Activated CD4-positive, alpha-beta T cell treated with anti-CD3 and anti-CD28 coated beads, Interleukin-2, Interleukin-6, amounts not matched to agents 100 ng/mL and 50 ng/mL, durations not matched to agents 16 hours and 8 hours (primary cell): ENCODE measurements around the gene ZRANB1.

Experiments used
- DNase-seq: peaks from one replicate; pipeline ENCODE4 v3.0.0-alpha.2; 2020

ZRANB1 gene

GRCh38 chr10:125023862-125024496 is 82.1 kb downstream of the ZRANB1 start:
- no peak for DNase-seq

DNA sequence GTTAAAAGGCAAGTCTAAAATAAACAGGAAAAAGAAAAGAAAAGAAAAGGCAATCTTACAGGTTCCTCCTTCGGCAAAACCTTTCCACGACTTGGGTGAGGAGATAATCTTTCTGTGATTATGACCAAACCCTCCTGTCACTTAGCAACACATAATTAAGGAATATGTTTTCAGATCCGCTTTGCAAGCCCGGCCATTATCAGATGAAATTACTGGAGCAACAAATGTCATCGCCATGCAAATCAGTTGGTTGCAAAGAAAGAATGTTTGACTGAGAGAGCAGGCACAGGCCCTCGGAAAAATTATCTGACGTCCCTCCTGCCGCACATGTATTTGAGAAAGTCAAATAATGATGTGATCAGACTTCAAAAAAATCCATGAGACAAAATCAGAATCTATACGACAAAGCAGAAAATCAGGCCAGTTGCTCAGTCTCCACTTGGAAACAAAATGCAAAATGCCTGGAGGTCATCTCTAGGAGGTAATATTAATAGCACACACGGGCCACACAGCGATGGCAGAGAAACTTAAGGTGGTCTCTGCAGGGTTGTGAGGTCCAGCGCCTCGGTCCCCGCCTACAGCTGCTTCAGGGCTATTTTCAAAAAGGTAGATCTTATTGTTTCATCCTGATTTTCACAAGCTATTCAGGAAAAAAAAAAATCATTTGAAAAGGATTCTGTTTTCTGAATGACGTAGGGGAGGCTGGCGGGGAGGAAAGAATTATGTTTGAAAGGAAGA is 82.7 kb downstream of the ZRANB1 start:
- no peak for DNase-seq

DNA sequence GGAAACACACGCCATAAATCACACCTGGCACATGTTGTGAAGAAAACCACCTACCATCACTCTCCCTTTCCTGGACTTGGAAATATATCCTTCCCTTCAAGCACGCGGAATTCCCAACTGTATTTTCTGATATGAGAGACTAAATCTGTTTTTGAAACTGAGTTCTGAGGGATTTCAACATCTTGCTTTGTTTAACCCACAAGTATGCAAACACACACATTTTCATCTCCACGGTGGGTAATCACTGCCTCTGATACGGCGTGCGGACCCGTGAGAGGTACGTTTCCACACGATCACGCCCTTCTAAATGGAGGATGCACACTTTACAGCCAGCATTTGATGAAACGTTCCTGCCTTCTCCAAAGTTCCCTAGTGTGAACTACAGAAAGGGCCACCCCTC is 83.4 kb downstream of the ZRANB1 start:
- no peak for DNase-seq

DNA sequence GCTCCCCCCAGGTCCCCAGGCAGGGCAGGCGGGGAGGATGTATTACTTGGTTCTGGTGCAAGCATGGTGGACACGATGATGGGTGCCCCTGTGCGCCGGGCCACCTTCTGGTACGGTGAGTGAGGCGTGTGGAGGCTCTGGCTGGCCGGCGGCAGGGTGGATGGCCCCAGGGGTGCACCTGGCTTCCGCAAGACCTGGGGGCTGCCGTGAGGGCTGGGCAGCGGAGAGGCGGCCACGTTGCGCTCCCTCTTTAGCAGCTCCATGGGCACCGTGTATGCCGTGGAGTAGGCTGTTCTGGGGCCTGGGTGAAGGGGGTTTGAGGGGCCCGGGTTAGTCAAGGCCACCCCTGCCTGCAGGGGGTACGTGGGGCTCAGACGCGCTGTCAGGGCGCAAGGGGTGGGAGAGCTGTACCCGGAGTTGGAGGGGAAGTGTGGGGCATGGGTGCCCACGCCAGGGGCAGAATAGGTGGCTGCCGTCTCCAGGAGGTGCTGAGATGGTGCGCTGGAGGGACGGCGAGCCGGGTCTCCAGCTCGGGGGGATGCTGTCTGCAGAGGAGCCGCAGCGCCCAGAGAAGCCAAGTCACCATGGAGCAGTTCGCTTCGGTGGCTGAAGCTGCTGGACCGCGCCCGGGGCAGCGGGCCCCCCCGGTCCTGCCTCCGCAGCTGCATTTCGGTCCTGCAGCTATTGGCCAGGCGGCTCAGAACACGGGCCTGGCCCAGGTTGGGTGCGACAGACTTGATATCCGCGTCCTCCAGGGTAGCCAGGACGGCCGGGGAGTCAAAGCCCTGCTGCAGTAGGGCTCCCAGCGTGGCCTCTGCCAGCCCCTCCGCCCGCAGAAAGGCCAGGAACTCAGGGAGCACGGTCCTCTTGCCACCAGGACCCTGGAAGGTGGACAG is 84.4 kb downstream of the ZRANB1 start:
- DNase-seq: no peak

DNA sequence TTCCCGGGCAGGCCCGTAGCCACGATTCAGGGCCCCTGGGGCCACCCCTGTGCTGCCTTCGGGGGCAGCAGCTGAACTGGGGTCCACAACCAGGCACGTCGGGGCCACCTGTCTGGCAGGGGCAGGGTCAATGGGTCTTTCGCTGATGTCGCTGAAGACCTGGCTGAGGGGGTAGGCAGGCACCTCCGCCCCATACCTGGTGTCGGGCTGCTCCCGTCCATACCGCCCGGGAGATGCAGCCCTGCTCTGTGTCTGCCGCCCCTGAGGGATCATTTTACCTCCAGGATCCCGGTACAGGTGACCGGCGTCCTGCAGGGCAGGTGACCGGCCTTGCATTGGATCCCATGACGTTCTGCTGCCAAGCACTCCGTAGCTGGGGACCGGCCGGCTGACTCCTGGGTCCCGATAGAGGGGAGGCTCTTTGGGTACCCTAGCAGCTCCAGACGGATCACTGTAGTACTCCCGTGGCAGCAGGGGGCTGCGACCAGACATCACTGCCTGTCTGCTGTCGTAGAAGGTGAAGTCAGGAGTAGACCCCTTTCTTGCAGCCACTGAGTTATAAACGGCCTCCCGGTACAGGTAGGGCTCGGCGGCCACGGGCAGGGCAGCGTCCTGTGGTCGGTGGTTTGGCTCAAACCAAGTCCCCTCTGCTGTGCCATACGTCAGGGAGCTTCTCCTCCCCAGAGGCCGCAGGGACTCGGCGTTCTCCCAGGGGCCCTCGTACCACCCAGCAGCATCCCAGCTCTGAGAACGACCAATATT is 85.2 kb downstream of the ZRANB1 start:
- no peak for DNase-seq

DNA sequence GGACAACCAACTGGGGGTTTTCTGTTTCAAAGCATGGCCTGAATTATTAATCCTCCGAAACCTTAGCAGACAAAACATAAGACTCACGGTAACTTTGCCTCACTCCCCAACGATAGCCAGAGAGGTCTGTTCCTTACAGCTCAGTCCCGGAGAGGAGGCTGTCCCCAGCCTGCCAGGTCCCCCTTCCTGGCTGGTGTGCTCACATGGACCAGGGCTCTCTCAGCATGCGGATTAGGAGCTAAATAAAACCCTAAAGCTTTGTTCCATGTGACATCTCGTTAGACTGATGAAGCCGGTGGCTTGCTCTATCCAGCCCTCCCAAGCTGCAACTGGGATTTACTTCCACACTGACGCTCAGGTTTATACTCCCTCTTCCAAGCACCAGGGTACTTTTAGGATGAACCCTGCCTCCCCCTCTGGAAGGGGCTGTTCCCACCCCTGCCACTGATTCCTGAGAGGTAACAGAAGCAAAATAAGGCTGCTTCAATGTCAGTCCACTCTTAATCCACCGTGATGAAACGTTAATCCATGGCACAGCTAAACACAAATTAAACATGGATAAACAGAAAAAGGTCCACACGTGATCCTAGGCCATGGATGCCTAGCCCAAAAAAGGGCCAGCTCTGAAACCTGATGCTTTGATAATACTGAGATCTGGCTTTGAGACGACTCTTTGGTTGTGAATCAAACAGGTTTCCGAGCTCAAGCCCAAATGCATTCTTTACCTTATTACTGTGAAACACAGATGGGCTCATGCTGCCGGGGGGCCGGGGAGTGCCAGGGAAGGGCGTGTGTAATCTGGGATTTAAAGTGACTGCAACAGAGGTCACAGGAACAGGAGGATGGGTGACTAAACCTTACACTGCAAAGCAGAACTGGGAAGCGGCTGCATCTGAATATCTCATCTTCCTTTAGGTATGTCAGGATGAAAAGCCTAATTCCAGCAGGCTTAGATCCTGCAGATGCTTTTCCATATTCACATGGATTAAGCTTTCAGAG is 86.2 kb downstream of the ZRANB1 start:
- DNase-seq: no peak

- no peak for DNase-seq
Observed at GRCh38 chr10:125029584-125030242, 87.8 kb downstream of the ZRANB1 start.

DNA sequence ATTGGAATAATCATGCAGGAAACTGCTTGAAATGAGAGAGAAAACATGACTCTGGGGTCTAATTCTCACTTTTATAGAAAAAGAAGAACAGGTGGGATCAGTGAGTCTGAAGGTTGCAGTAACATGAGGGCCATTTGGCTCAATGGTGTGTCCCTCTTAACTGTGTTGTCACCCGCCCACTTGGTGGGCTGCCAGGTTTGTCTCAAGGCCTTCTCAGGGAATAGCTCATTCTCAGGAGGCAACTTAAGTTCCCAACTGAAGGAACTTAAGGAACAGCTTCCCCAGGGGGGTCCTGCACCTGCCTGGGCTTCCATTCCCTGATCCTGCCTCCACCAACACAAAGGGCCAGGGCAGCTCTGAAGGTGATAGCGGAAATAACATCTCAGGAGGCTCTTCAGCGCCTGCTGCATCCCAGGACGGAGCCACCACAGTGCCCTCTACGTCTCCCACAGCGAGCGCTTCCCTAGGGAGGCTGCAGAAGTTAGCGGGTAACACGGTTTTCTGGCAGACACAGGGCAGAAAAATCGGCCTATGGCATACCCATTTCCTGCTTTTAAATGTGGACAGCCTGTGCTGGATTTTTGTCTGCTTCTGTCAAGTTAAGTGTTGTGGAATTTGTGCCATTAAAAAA is 88.8 kb downstream of the ZRANB1 start:
- DNase-seq: no peak

- DNase-seq: no peak
Observed at GRCh38 chr10:125032474-125033020, 90.6 kb downstream of the ZRANB1 start.

- no peak for DNase-seq
Observed at GRCh38 chr10:125033146-125033924, 91.4 kb downstream of the ZRANB1 start.

GRCh38 chr10:125034675-125035074 is 92.8 kb downstream of the ZRANB1 start:
- no peak for DNase-seq

DNA sequence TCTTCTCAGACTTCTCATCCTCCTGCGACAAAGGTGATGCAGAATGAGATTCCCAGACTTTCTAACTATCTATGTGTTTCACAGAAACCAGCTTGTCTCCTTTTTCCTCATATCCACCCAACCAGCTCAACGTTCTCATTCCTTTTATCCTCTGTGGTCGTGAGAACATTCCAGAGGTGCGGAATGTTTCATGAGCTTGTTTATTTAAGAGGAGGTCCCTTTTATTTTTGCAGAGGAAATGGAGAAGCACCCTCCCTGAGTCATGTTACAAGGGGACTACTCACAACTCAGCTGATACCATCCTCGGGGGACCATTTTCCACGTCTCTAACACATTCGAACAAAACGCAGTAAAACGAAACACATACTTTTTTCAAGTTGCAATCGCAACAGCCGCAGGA is 93.2 kb downstream of the ZRANB1 start:
- no peak for DNase-seq

- DNase-seq: no peak
Observed at GRCh38 chr10:125035588-125036295, 93.8 kb downstream of the ZRANB1 start.

DNA sequence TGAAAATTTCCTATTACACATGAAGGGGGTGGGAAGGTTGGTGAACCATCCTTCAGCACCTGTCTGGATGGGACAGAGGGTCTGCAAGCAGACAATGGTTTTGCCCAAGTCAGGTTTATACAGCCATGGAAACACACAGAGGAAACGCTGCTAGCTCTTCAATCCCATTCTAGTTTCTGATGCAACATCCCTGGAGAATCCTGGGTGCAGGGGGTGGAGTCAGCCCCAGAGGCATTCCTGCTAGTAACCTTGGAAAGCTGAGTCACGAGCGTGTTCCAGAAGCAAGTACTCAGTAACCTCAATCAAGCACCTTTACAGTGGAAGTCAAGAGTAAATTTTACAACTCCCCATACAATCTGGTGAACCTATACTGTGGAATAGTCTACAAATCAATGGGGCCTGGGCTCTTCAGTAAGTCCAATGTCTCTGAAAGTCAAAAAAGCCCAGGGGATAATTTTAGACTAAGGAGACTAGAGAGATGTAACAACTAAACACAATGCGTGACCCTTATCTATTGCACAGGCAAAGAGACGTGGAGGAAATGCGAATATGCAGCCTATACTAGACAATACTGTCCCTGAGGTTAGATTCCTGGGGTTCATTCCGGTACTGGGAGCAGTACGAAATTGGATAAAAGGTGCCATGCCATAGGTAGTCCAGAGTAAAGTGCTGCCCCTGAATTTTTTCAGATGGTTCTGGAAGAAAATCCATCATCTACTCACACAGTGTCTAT is 95.4 kb downstream of the ZRANB1 start:
- no peak for DNase-seq
